GM12878 (cell line): ENCODE measurements around the gene PITPNM1. TPM values are rescaled to one million over a fixed set of nuclear protein-coding genes. Genes with fewer than 3 reads are reported as not detected.
A peak's percentile ranks its signal among the peaks of the same experiment; 100 is the strongest.

Source experiments
- ATAC-seq: fragments of 200-7000 bp; cut with Tn5 transposase; 3 replicates; pipeline ENCODE4 v1.9.1; 2020; ENCODE audit warnings: mild to moderate bottlenecking, moderate library complexity
- BruUV-seq: library from RNA; stranded (reverse); fragments of 400-500 nt; replicated peaks from 2 replicates; lab custom pipeline; 2021; lab: Mats Ljungman, UMichigan
- CTCF ChIA-PET: fragments of 300-600 bp; sonication (Branson Sonifier 250); formaldehyde crosslinking; extraction: SDS; loops from one replicate; lab custom pipeline; 2021; ENCODE audit warnings: inconsistent platforms; lab: Yijun Ruan, JAX
- POLR2A ChIA-PET: fragments of 350-600 bp; formaldehyde crosslinking; extraction: SDS; loops from one replicate; lab custom pipeline; 2021; ENCODE audit warnings: inconsistent platforms; lab: Charles Lee
- RAD21 ChIA-PET: fragments of 300-600 bp; sonication (Branson Sonifier 250); formaldehyde crosslinking; loops from one replicate; lab custom pipeline; 2023; ENCODE audit warnings: antibody characterized with exemption; ENCODE audit not compliant: unreplicated experiment; lab: Charles Lee
- SMC1A ChIA-PET: fragments of 300-600 bp; sonication (Branson Sonifier 250); formaldehyde crosslinking; loops from one replicate; lab custom pipeline; 2023; ENCODE audit not compliant: unreplicated experiment, uncharacterized antibody; lab: Charles Lee
- DNase-seq: peaks from one replicate; pipeline ENCODE4 v3.0.0-alpha.2; 2011; ENCODE audit warnings: low read depth, low spot score
- FAIRE-seq: peaks from 3 replicates; lab custom pipeline; 2011; peaks lifted over from hg19 to GRCh38; lab: Jason Lieb, UNC
- H2AFZ ChIP-seq: 2 replicates; pipeline ENCODE4 v1.6.0; 2011; ENCODE audit warnings: low read depth, low read length, control low read depth; ENCODE audit not compliant: control insufficient read depth
- H3K27ac ChIP-seq: 2 replicates; pipeline ENCODE4 v1.5.1; 2011; ENCODE audit warnings: control low read depth; ENCODE audit not compliant: control insufficient read depth, insufficient read depth
- H3K27me3 ChIP-seq, 2 experiments: replicated peaks in 1 of 2; 2 replicates each; pipeline versions ENCODE4 v1.6.0 to v1.6.1; 2011; ENCODE audit warnings: low read length in 1 of 2; ENCODE audit not compliant: control insufficient read depth in 2 of 2, insufficient read depth in 2 of 2
- H3K36me3 ChIP-seq, 2 experiments: 2 replicates each; pipeline ENCODE4 v1.5.1; 2011; ENCODE audit warnings: low read length in 1 of 2; ENCODE audit not compliant: control insufficient read depth in 2 of 2, insufficient read depth in 2 of 2
- H3K4me1 ChIP-seq: 2 replicates; pipeline ENCODE4 v1.6.1; 2011; ENCODE audit warnings: mild to moderate bottlenecking, low read length, moderate library complexity, mixed read lengths; ENCODE audit not compliant: control insufficient read depth, insufficient read depth
- H3K4me2 ChIP-seq: 2 replicates; pipeline ENCODE4 v1.6.0; 2011; ENCODE audit warnings: control low read depth; ENCODE audit not compliant: control insufficient read depth, insufficient read depth
- H3K4me3 ChIP-seq: fragments of 200-600 bp; sonication (generic); 2 replicates; pipeline ENCODE4 v1.5.1; 2016
- H3K79me2 ChIP-seq: 2 replicates; pipeline ENCODE4 v1.6.0; 2011; ENCODE audit warnings: low read length; ENCODE audit not compliant: control insufficient read depth, insufficient read depth
- H3K9ac ChIP-seq: 2 replicates; pipeline ENCODE4 v1.8.0; 2011; ENCODE audit warnings: low read length, control low read depth, mixed read lengths; ENCODE audit not compliant: control insufficient read depth, insufficient read depth
- H3K9me3 ChIP-seq: replicated peaks from 3 replicates; pipeline ENCODE4 v1.5.1; 2011; ENCODE audit warnings: mild to moderate bottlenecking, low read length; ENCODE audit not compliant: control insufficient read depth, insufficient read depth
- H4K20me1 ChIP-seq: 2 replicates; pipeline ENCODE4 v1.6.0; 2011; ENCODE audit not compliant: control insufficient read depth, insufficient read depth
- BRCA1 ChIP-seq: IDR thresholded peaks from 2 replicates; pipeline ENCODE4 v1.6.1; 2011; ENCODE audit warnings: low read depth, low read length, improper control_type of control experiment
- HDAC6 ChIP-seq: fragments of 200-600 bp; sonication (generic); IDR thresholded peaks from one replicate; pipeline ENCODE4 v1.8.0; 2017; ENCODE audit warnings: antibody characterized with exemption; ENCODE audit not compliant: unreplicated experiment
- LARP7 ChIP-seq: fragments of 450-650 bp; IDR thresholded peaks from 2 replicates; pipeline ENCODE4 v1.6.1; 2017; ENCODE audit warnings: mild to moderate bottlenecking
- NR2F1 ChIP-seq: fragments of 450-650 bp; conservative IDR thresholded peaks from 2 replicates; pipeline ENCODE4 v1.6.1; 2017; ENCODE audit warnings: mild to moderate bottlenecking
- POLR2A ChIP-seq: IDR thresholded peaks from 2 replicates; pipeline ENCODE4 v1.6.1; 2011; ENCODE audit warnings: low read depth, mild to moderate bottlenecking, low read length
- RAD21 ChIP-seq: IDR thresholded peaks from 2 replicates; pipeline ENCODE4 v1.6.1; 2011; ENCODE audit warnings: mild to moderate bottlenecking, low read depth, low read length, moderate library complexity; ENCODE audit not compliant: insufficient read depth
- RB1 ChIP-seq: fragments of 450-650 bp; formaldehyde crosslinking; IDR thresholded peaks from 2 replicates; pipeline ENCODE4 v1.6.1; 2017; ENCODE audit warnings: mild to moderate bottlenecking, borderline replicate concordance
- SPI1 ChIP-seq: IDR thresholded peaks from 2 replicates; pipeline ENCODE4 v1.6.1; 2011; ENCODE audit warnings: low read depth, mild to moderate bottlenecking, low read length, moderate library complexity, borderline replicate concordance; ENCODE audit not compliant: insufficient read depth
- USF1 ChIP-seq: IDR thresholded peaks from 2 replicates; pipeline ENCODE4 v1.6.1; 2011; ENCODE audit warnings: borderline replicate concordance, low read depth, mild to moderate bottlenecking, moderate library complexity, mixed read lengths, low read length; ENCODE audit not compliant: insufficient read depth; ENCODE audit errors: extremely low read length
- ZNF207 ChIP-seq: fragments of 450-650 bp; IDR thresholded peaks from 2 replicates; pipeline ENCODE4 v1.6.1; 2014; ENCODE audit warnings: antibody characterized with exemption, mild to moderate bottlenecking, borderline replicate concordance
- WGBS: methylation state at CpG from one replicate; pipeline ENCODE4 v1.1.6; 2016; ENCODE audit warnings: low lambda C conversion rate; ENCODE audit not compliant: insufficient replicate concordance, insufficient coverage; ENCODE audit errors: missing lambda C conversion rate; 5-methylcytosine and 5-hydroxymethylcytosine counted together
- in situ Hi-C: fragments of 300-500 bp; cut with MboI; formaldehyde crosslinking; loops from 9 replicates; pipeline ENCODE4 v1.14.3; 2018; ENCODE audit warnings: mixed read lengths
- intact Hi-C: fragments of 100-400 bp; cut with micrococcal nuclease; formaldehyde crosslinking; loops from one replicate; pipeline ENCODE4 v1.14.2; 2022; ENCODE audit not compliant: unreplicated experiment
- polyA plus RNA-seq, 11 experiments: library from polyadenylated mRNA; depleted of rRNA in 4 of 11; unstranded in 6 of 11; stranded (reverse) in 5 of 11; fragments of >200 nt; fragmentation: Nextera tagmentation in 4 of 11; fragmentation: Illumina TruSeq in 1 of 11; extraction: Ambion mirVana in 4 of 11; extraction: Trizol in 1 of 11; gene quantifications; 1 replicate in 1 of 11; 2 replicates in 10 of 11; pipeline versions ENCODE4 v1.2.1 to v1.2.3, GENCODE V29; 2011 to 2016; ENCODE audit warnings: inconsistent platforms in 2 of 11, missing spikeins in 2 of 11, low read depth in 1 of 11
- total RNA-seq, 4 experiments: library from RNA; depleted of rRNA in 3 of 4; stranded (reverse); fragments of >200 nt in 3 of 4; fragmentation: Illumina TruSeq in 1 of 4; extraction: Trizol in 1 of 4; gene quantifications; 2 replicates each; pipeline versions ENCODE4 v1.2.1 to v1.2.3, GENCODE V29; 2013 to 2021

PITPNM1 gene
- total and polyA plus RNA-seq, 10 of the 15 experiments (the other 5 are each of a cell fraction or from before 2014, with no cell fraction given), result 0.11 to 56.8 (median 16.5) TPM

- H3K9ac ChIP-seq, result no peak overlapping the region
- WGBS, result 65% methylated on average over 21 of the region's 21 CpGs
- BruUV-seq, result no TSS peak
- peaks cover 6% of the 10 kb centered on the region for H3K4me1 ChIP-seq
- no peaks in the 10 kb centered on the region for H3K36me3 ChIP-seq
- H3K4me3 ChIP-seq, result no peak overlapping the region
- intact Hi-C loops, result no loop called here
- DNase-seq (no peak), FAIRE-seq (no peak), ATAC-seq (no peak)
- ChIA-PET RAD21 (no interaction called here), CTCF (no interaction called here), POLR2A (no interaction called here), SMC1A (no interaction called here)
- no peaks in the 10 kb centered on the region for H3K9me3 ChIP-seq
- H3K4me2 ChIP-seq, result no peak overlapping the region
- H2AFZ ChIP-seq, result no peak overlapping the region
- H3K27ac ChIP-seq, result no peak overlapping the region
- H3K27me3 ChIP-seq, result no peaks in the 10 kb centered on the region
- in situ Hi-C loops, result no loop called here
- no peaks in the 10 kb centered on the region for H4K20me1 ChIP-seq
- no peaks in the 10 kb centered on the region for H3K79me2 ChIP-seq
- TF ChIP-seq POLR2A (0 out of 2 replicates have a peak, but pooled peaks have one; percentile 6), LARP7 (no peak)
Measured at GRCh38 chr11:67453816-67454732, 51.1 kb downstream of the PITPNM1 start.

- TF ChIP-seq ZNF207 (no peak), HDAC6 (no peak), RB1 (no peak), NR2F1 (no peak), SPI1 (no peak), BRCA1 (no peak), USF1 (no peak), RAD21 (no peak)
- H3K9ac ChIP-seq, result no peak within 1 kb of the TSS
- no peak within 1 kb of the TSS for H3K27ac ChIP-seq
- no peak within 1 kb of the TSS for H3K4me3 ChIP-seq
- no peak for DNase-seq
- H3K36me3 ChIP-seq, result no peaks in the 10 kb centered on the region
- H3K4me1 ChIP-seq, result peaks cover 2% of the 10 kb centered on the region
- in situ Hi-C loops (no loop called here), intact Hi-C loops (no loop called here)
- no peaks in the 10 kb centered on the region for H3K27me3 ChIP-seq
- no peak for ATAC-seq
- 74% methylated on average over 33 of the region's 33 CpGs for WGBS
- no peaks in the 10 kb centered on the region for H3K79me2 ChIP-seq
- no peak within 1 kb of the TSS for H2AFZ ChIP-seq
- H4K20me1 ChIP-seq, result no peaks in the 10 kb centered on the region
- H3K9me3 ChIP-seq, result no peaks in the 10 kb centered on the region
- ChIA-PET RAD21 (no interaction called here), CTCF (no interaction called here), POLR2A (interaction anchor here (1.6 kb wide), 1 partner anchor 8 kb away, joined by 6 read pairs; no protein-coding TSS in a partner anchor), SMC1A (interaction anchor here (1.2 kb wide), 1 partner anchor 55 kb away, joined by 4 read pairs; no protein-coding TSS in a partner anchor)
- BruUV-seq, result no TSS peak
- FAIRE-seq, result no peak
- no peak within 1 kb of the TSS for H3K4me2 ChIP-seq
Measured at GRCh38 chr11:67452141-67452952, 52.8 kb downstream of the PITPNM1 start, which contains the start of gene GPR152. GPR152 (minus strand) TSS chr11:67452729; CDS start chr11:67452724, 5 bp downstream.
